NT2/D1 (cell line): Measurements from ENCODE around the gene SETDB1.

Experiments
- SUZ12 ChIP-seq: IDR thresholded peaks from 2 replicates; pipeline ENCODE4 v1.6.1; 2011; ENCODE audit not compliant: insufficient read length, insufficient read depth; ENCODE audit errors: extremely low read depth
- YY1 ChIP-seq: IDR thresholded peaks from 2 replicates; pipeline ENCODE4 v1.6.1; 2011; ENCODE audit not compliant: insufficient read length, insufficient read depth
- ZNF274 ChIP-seq: IDR thresholded peaks from 2 replicates; pipeline ENCODE4 v1.6.1; 2011; ENCODE audit warnings: mild to moderate bottlenecking, low read depth, low read length

- TF ChIP-seq ZNF274 (no peak), SUZ12 (no peak), YY1 (no peak)
Observed at GRCh38 chr1:150968491-150968890, 42.3 kb downstream of the SETDB1 start.
